DMS79 (cell line): Measurements from ENCODE around the gene IGFL1.
"Not testable (repeated sequence)": the region's sequence is repeated elsewhere in the genome, so short reads cannot be mapped to it uniquely, and the experiment has no call there.

ENCODE experiments used
- DNase-seq: peaks from one replicate; lab custom pipeline; 2025; lab: John Stamatoyannopoulos, UW

The IGFL1 gene

GRCh38 chr19:46224773-46225172 lies 4.8 kb upstream of the IGFL1 start:
- DNase-seq, result no peak

- no peak for DNase-seq
These were observed 4.0 kb upstream of the IGFL1 start for GRCh38 chr19:46225558-46226004.

GRCh38 chr19:46226438-46226973 lies 3.0 kb upstream of the IGFL1 start:
- no peak for DNase-seq

GRCh38 chr19:46232029-46232428 lies 2.5 kb downstream of the IGFL1 start:
- DNase-seq, result no peak

- no peak for DNase-seq
These were observed 2.9 kb downstream of the IGFL1 start for GRCh38 chr19:46232468-46232867.

- DNase-seq, result no peak
These were observed 3.5 kb downstream of the IGFL1 start for GRCh38 chr19:46232938-46233621.

GRCh38 chr19:46233871-46234270 lies 4.3 kb downstream of the IGFL1 start:
- not testable (repeated sequence) for DNase-seq

GRCh38 chr19:46238141-46238540 lies 8.6 kb downstream of the IGFL1 start:
- DNase-seq, result not testable (repeated sequence)

GRCh38 chr19:46239193-46240024 lies 9.9 kb downstream of the IGFL1 start:
- DNase-seq, result no peak

- DNase-seq, result no peak
These were observed 11.2 kb downstream of the IGFL1 start for GRCh38 chr19:46240693-46241092.

- peak; percentile 10 for DNase-seq
These were observed 12.1 kb downstream of the IGFL1 start for GRCh38 chr19:46241626-46242025.

- DNase-seq, result not testable (repeated sequence)
These were observed 13.6 kb downstream of the IGFL1 start for GRCh38 chr19:46243081-46243654.

GRCh38 chr19:46250076-46250735 lies 20.7 kb downstream of the IGFL1 start:
- DNase-seq, result no peak

- DNase-seq, result no peak
These were observed 21.9 kb downstream of the IGFL1 start for GRCh38 chr19:46251416-46251815.

- DNase-seq, result no peak
These were observed 25.2 kb downstream of the IGFL1 start for GRCh38 chr19:46254776-46255175.

GRCh38 chr19:46256855-46257254 lies 27.3 kb downstream of the IGFL1 start:
- DNase-seq, result no peak

- DNase-seq, result not testable (repeated sequence)
These were observed 32.0 kb downstream of the IGFL1 start for GRCh38 chr19:46261501-46261900.

- DNase-seq, result peak; percentile 70
These were observed 33.2 kb downstream of the IGFL1 start for GRCh38 chr19:46262684-46263296.

- not testable (repeated sequence) for DNase-seq
These were observed 35.3 kb downstream of the IGFL1 start for GRCh38 chr19:46264801-46265200.

GRCh38 chr19:46265217-46265828 lies 35.8 kb downstream of the IGFL1 start:
- DNase-seq, result peak; percentile 51

- no peak for DNase-seq
These were observed 39.6 kb downstream of the IGFL1 start for GRCh38 chr19:46269101-46269500.
